NCI-H2196 treated with DMSO at 0.1 percent for 48 hours (cell line): Measurements from ENCODE around the gene PEPD.

Experiments
- DNase-seq: peaks from one replicate; lab custom pipeline; 2025; ENCODE audit not compliant: unreplicated experiment; lab: John Stamatoyannopoulos, UW

PEPD gene

GRCh38 chr19:33397536-33398360, 123.8 kb downstream of the PEPD start:
- no peak for DNase-seq

DNA sequence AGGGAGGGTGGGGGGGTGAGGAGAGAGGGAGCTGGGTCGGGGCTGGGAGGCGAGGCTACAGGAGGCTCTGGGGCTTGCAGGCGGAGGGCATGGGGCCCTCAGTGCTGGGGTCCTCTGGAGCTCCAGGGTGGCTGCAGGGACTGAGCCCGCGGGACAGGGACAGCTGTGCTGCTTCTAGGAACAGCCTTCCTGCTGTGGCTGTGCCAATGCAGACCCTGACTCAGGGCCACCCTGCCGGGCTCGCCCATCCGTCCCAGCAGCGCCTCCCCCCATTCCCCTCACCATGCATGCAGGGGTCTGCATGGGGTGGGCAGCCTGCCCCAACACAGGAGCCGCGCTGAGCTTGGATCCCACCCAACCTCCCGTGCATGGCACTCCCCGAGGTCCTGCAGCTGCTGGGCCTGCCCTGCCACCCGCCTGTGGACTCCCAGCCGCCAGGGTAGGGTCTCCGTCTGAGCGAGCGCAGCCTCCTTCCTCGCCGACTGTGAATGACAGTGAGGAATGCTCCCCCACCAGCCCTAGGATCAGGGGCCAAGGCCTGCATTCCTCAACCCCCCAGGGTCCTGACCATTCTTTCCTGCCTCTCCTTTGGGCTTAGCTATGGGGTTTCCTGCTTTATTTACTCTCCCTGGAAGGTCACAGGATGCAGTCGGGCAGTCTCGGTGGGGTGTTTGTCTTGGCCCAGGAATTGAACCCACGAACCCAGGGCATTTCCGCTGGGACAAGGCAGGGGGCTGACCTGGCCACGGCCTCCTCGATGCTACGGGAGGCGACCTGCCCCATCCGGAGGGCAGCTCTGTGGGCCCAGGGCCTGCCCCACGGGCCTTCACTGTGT, 124.7 kb downstream of the PEPD start:
- no peak for DNase-seq

GRCh38 chr19:33395561-33396550, 125.7 kb downstream of the PEPD start:
- no peak for DNase-seq

- no peak for DNase-seq
Measured at GRCh38 chr19:33394723-33395560, 126.6 kb downstream of the PEPD start.

- no peak for DNase-seq
Measured at GRCh38 chr19:33394006-33394722, 127.4 kb downstream of the PEPD start.

- DNase-seq: no peak
Measured at GRCh38 chr19:33393286-33394005, 128.1 kb downstream of the PEPD start.

DNA sequence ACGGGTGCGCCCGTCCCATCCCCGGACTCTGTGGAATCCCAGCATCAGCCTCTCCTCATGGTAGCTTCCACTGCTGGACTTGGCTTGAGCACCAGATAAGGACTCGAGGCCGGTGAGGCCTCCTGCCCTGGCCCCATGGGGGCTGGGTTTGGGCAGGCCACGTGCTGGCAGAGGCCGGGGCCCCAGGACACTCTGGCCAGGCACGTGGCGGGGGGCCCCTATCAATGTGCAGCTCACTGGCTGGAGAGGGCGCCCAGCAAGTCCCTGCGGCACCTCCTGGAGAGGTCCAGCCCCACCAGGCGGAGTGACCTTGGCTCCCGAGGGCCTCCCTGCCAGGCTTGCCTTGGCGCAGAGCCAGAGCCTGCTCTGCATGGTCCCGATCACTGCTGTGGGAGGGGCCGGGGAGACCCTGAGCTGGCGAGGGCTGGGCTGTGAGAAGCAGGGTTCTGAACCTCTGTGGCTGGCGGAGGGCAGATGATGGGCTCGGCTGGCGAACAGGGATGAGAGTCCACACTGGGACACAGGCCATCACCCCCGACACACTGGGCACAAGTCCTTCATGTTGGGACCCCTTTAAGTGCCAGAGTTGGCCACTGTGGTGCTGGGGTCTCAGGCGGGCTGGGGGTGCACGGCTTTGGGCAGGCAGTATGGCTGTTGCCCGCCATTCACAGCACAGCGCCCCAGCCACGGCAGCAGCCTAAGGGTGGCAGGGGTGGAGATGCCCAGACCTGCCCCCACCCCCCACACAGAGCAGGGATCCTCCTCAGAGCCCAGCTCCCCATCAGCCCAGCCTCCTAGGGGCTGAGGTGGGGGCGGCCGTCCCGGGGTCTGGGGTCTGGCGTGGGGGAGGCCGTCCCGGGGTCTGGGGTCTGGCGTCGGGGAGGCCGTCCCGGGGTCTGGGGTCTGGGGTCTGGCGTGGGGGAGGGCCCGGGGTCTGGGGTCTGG, 129.0 kb downstream of the PEPD start:
- DNase-seq: no peak

DNA sequence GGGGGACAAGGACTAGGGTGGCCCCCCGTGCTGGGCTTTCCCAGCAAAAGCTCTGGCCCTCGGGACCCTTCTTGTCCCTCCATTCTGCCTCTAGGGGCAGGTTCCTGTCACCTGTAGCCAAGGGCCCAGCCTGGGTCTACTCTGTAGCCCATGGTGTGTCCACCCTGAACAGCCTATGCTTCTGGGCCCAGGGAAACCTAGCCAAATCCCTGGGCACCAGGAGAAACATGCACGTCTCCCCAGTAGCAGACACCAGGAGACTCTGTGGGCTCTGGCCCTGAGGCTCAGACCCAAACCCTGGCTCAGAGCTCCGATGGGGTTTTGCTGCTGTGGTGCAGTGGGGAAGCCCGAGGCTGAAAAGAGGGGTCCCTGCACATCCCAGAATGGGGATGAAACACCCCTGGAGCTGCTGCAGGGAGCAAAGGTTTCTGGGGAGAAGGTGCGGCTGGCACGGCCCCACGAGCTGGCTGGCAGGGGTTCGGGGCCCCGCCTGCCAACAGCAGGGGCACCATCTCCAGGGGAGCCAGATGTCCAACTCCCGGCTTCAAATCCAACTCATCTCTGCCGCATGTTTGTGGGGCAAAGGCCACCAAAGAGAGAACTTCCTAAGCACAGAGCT, 129.9 kb downstream of the PEPD start:
- no peak for DNase-seq

DNA sequence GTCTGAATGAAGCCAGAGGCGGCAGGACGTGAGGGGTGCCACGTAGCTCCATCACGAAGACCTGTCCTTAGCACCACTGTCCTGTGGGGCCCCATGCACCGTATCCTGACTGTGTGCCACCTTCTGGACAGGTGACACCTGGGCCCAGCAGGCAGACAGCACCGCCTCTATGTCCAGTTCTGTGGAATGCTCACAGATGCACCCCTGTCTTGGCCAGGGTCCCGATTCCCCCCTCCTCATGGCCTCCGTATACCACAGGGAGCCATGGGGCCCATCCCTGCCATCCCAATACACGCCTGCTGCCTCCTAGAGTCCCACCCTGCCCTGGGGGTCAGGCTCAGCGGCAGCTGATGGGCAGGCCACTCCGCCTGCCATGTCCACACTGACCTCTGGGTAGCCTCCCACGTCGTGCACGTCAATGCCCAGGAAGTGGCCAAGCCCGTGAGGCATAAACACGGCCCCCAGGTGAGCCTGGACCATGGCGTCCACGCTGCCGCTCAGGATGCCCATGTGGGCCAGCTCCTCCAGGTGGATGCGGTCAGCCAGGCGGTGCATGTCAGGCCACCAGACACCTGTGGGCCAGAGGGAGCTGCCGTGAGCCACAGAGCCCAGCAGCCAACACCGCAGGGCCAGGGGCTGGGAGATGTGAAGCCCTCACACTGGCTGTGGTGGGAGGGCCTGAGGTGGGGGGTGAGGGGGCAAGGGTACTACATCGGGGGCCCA, 130.5 kb downstream of the PEPD start:
- no peak for DNase-seq

DNA sequence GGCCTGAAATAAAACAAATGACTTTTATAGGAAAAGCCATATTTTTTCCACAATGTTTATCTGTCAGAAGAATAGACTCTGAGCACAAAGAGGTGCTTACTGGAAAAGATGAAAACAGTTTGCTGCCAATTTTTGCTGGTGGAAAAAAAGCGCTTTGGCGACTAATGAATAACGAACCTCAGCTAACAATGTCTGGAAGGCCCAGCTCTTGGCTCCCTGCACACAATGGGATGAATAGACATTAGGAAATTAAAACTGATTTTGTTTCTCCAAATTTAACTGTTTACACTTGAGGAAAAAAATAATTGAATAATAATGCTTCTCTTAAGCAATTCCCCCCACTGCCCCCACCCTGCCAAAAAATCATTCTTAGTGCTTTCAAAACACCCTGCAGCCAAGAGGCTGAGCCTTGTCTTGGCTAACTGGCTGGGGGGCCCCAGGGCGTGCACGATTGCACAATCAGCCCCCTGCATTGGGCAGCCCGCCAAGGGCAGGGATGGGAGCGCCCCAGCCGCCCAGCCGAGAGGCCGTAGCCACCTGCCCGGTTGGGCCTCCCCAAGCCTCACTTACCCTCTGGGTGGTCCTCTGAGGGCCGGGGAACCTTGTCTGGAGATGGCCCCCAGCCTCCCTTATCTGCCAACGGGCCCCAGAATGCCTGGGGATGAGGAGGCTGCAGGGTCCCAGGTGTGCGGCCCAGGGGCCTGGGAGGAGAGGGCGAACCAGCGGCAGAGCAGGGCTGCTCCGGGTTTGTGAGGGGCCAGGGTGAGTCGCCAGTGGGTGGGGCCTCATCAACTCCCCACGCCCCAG, 131.3 kb downstream of the PEPD start:
- no peak for DNase-seq

GRCh38 chr19:33389421-33390100, 132.0 kb downstream of the PEPD start:
- DNase-seq: no peak

DNA sequence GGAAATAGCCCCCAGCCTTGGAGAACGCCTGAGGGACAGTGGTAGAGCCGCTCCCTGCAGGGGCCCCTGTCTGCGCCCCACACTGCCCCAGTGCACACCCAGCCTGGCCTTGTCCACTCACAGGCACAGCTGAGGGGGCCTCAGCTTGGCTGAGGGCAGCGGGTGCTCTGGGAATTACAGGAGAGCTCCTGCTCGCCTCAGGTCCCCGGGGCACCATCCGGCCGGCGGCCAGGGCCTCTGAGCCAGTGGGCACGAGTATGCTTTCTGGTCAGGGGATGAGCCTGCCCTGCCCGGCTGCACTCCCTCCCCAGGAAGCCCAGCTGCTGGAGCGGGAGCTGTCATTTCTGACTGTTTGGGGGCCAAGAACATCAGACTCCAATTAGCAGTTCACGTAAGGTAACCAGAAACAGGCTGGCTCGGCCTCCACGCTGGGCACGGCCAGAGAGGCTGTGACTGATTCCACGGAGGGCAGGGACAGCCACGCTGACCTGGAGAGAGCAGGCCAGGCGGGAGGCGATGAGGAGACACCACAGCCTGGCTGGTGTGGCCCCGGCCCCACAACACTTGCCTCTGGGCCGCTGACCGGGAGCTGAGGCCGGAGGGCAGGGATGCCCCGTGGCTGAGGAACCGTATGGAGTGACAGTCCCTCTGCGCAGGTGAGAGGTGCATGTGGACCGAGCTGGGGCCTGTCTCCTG, 132.7 kb downstream of the PEPD start:
- DNase-seq: no peak

DNA sequence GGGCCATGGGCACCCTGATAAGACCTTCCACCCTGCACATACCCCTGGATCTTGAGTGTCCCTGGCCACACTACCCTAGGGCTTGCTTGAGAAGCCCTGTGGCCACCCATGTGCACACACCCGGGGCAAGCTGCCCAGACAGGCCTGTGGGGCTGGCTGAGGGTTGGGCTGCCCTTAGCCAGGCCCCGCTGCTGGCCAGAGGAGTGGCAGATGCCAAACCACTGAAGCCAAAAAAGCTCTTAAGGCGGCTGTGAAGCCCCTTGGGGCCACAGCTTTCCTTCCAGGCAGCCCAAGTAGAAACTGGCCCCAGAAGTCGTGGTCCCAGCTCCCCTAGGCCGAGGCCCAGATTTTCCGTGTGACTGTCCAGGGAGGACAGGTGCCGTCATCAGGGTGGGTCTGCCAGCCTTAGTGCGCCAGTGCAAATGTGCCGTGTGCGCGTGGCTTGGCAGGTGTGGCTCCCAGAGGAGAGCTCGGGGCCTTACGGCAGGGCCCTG, 133.3 kb downstream of the PEPD start:
- DNase-seq: no peak
